Stomach (tissue), 9 donors: ENCODE results near the gene EVI5L. TPM values are rescaled to one million over a fixed set of nuclear protein-coding genes. Genes with fewer than 3 reads are reported as not detected.

Experiments used
- DNase-seq, 2 donors: peaks; one replicate each; pipeline versions ENCODE4 v3.0.0 to v3.0.0-alpha.2; 2013 to 2019
- H3K27ac ChIP-seq, 5 donors: fragments of 200-600 bp in 4 of 5; sonication (generic) in 4 of 5; one replicate each; pipeline ENCODE4 v1.5.1; 2013 to 2019; ENCODE audit warnings: mild to moderate bottlenecking in 1 of 5, moderate library complexity in 1 of 5
- H3K27me3 ChIP-seq, 3 donors: fragments of 200-600 bp; sonication (generic); one replicate each; pipeline ENCODE4 v1.5.1; 2017 to 2019; ENCODE audit warnings: mixed run types in 1 of 3
- H3K36me3 ChIP-seq, 4 donors: fragments of 200-600 bp; sonication (generic); 1 replicate in 3 of 4; 2 replicates in 1 of 4; pipeline ENCODE4 v1.5.1; 2016 to 2019
- H3K4me1 ChIP-seq, 4 donors: fragments of 200-600 bp; sonication (generic); one replicate each; pipeline ENCODE4 v1.5.1; 2016 to 2019
- H3K4me3 ChIP-seq, 4 donors: fragments of 200-600 bp; sonication (generic) in 3 of 4; one replicate each; pipeline ENCODE4 v1.5.1; 2016 to 2019; ENCODE audit warnings: mild to moderate bottlenecking in 1 of 4
- H3K9me3 ChIP-seq, 4 donors: fragments of 200-600 bp; sonication (generic); one replicate each; pipeline ENCODE4 v1.5.1; 2016 to 2019
- CTCF ChIP-seq, 7 experiments: fragments of 450-650 bp in 4 of 7; fragments of 200-600 bp in 3 of 7; sonication (generic) in 3 of 7; IDR thresholded peaks; one replicate each; pipeline ENCODE4 v1.5.1; 2016 to 2019; ENCODE audit warnings: antibody characterized with exemption in 7 of 7, control low read depth in 2 of 7, mild to moderate bottlenecking in 1 of 7
- EP300 ChIP-seq: sonication (generic); formaldehyde crosslinking; IDR thresholded peaks from one replicate; pipeline ENCODE4 v1.6.1; 2017; ENCODE audit warnings: antibody characterized with exemption
- POLR2A ChIP-seq, 4 donors: fragments of 450-650 bp; IDR thresholded peaks; one replicate each; pipeline ENCODE4 v1.6.1; 2016; ENCODE audit warnings: antibody characterized with exemption in 4 of 4, control low read depth in 2 of 4, mild to moderate bottlenecking in 1 of 4, moderate library complexity in 1 of 4
- POLR2AphosphoS5 ChIP-seq, 3 donors: sonication (generic); formaldehyde crosslinking; IDR thresholded peaks; one replicate each; pipeline ENCODE4 v1.6.1; 2016; ENCODE audit warnings: antibody characterized with exemption in 3 of 3
- WGBS, 5 donors: extraction: QIAGEN DNeasy Blood & Tissue Kit in 3 of 5; methylation state at CpG; one replicate each; pipeline versions ENCODE4 v1.1.5 to v1.1.7; 2013 to 2018; 5-methylcytosine and 5-hydroxymethylcytosine counted together
- intact Hi-C: fragments of 100-400 bp; cut with DNase I; formaldehyde crosslinking; loops from one replicate; pipeline ENCODE4 v1.15.1; 2023; ENCODE audit warnings: low total_unique reads
- polyA plus RNA-seq, 3 donors: library from polyadenylated mRNA; stranded (reverse); fragments of 200-250 nt; gene quantifications; one replicate each; pipeline ENCODE4 v1.2.3, GENCODE V29; 2013
- total RNA-seq, 5 donors: library from RNA; depleted of rRNA; stranded (reverse); fragments of >200 nt; gene quantifications; one replicate each; pipeline versions ENCODE4 v1.1.0 to v1.2.3, GENCODE V29; 2014 to 2016
- donor health status: healthy with polysubstance abuse.
- donor health status: Bipolar disorder and iron deficiency.
- donor health status: healthy.

EVI5L gene
- total and polyA plus RNA-seq, 8 donors = 4.9 to 31.6 (median 8.4) TPM

GRCh38 chr19:7900401-7900870, 70.4 kb downstream of the EVI5L start:
- no peak overlapping the region for H3K27ac ChIP-seq
- DNase-seq = no peak
- H3K4me1 ChIP-seq = peaks cover 16 to 26% (median 22%) of the 10 kb centered on the region in 4 donors
- intact Hi-C loops = no loop called here
- H3K36me3 ChIP-seq = peaks cover 0 to 22% (median 16%) of the 10 kb centered on the region in 4 donors
- H3K27me3 ChIP-seq = peaks cover 0 to 2% (median 0%) of the 10 kb centered on the region in 3 donors
- no peak for TF ChIP-seq EP300
- TF ChIP-seq CTCF (IDR thresholded peaks at IDR 0.05) = no peak
- no peak for TF ChIP-seq POLR2AphosphoS5 (IDR thresholded peaks at IDR 0.05)
- no peak for TF ChIP-seq POLR2A (IDR thresholded peaks at IDR 0.05)
- no peak overlapping the region for H3K4me3 ChIP-seq
- WGBS, 5 donors = 72 to 87% (median 85%) methylated on average over 13 to 21 of the region's 21 CpGs
- H3K9me3 ChIP-seq = no peaks in the 10 kb centered on the region

GRCh38 chr19:7900931-7901330, 70.9 kb downstream of the EVI5L start:
- no peak for TF ChIP-seq POLR2AphosphoS5 (IDR thresholded peaks at IDR 0.05)
- no peak for TF ChIP-seq POLR2A (IDR thresholded peaks at IDR 0.05)
- no peak for TF ChIP-seq EP300
- TF ChIP-seq CTCF (IDR thresholded peaks at IDR 0.05) = no peak
- H3K27ac ChIP-seq = no peak overlapping the region
- 83 to 86% (median 84%) methylated on average over 3 of the region's 3 CpGs for whole genome bisulfite sequencing, 5 donors
- peaks cover under 1 to 27% (median 21%) of the 10 kb centered on the region in 4 donors for H3K36me3 ChIP-seq
- no peak overlapping the region for H3K4me3 ChIP-seq
- H3K27me3 ChIP-seq = no peaks in the 10 kb centered on the region
- intact Hi-C loops = no loop called here
- no peaks in the 10 kb centered on the region for H3K9me3 ChIP-seq
- DNase-seq = no peak
- peaks cover 21 to 31% (median 27%) of the 10 kb centered on the region in 4 donors for H3K4me1 ChIP-seq

- no peak for DNase-seq
- no peak overlapping the region for H3K27ac ChIP-seq
- no peaks in the 10 kb centered on the region for H3K27me3 ChIP-seq
- H3K4me1 ChIP-seq = peaks cover 25 to 35% (median 31%) of the 10 kb centered on the region in 4 donors
- intact Hi-C loops = no loop called here
- no peaks in the 10 kb centered on the region for H3K9me3 ChIP-seq
- WGBS, 5 donors = 83 to 90% (median 89%) methylated on average over 7 of the region's 7 CpGs
- no peak overlapping the region for H3K4me3 ChIP-seq
- peaks cover 5 to 31% (median 25%) of the 10 kb centered on the region in 4 donors for H3K36me3 ChIP-seq
- TF ChIP-seq CTCF (IDR thresholded peaks at IDR 0.05) (no peak), EP300 (no peak), POLR2A (IDR thresholded peaks at IDR 0.05) (no peak), POLR2AphosphoS5 (IDR thresholded peaks at IDR 0.05) (no peak)
Observed at GRCh38 chr19:7901337-7901736, 71.3 kb downstream of the EVI5L start.

- no peak for TF ChIP-seq EP300
- TF ChIP-seq POLR2A (IDR thresholded peaks at IDR 0.05) = no peak
- H3K27me3 ChIP-seq = no peaks in the 10 kb centered on the region
- 6 to 35% (median 12%) methylated on average over 10 to 20 of the region's 20 CpGs for WGBS, 5 donors
- peak overlapping the region; percentile 50 to 98 (median 74) for H3K4me3 ChIP-seq
- DNase-seq = peak in 1 of 2 donors; percentile 64
- H3K27ac ChIP-seq = peak overlapping the region; percentile 79 to 98 (median 85)
- H3K9me3 ChIP-seq = no peaks in the 10 kb centered on the region
- intact Hi-C loops = no loop called here
- peaks cover 7 to 41% (median 35%) of the 10 kb centered on the region in 4 donors for H3K36me3 ChIP-seq
- H3K4me1 ChIP-seq = peaks cover 29 to 48% (median 42%) of the 10 kb centered on the region in 4 donors
Observed at GRCh38 chr19:7902796-7903243, 72.8 kb downstream of the EVI5L start.
